GM21526 (cell line): Measurements from ENCODE around the gene SPDYC.

Experiments
- ATAC-seq: cut with Tn5 transposase; IDR thresholded peaks from one replicate; pipeline ENCODE4 v1.9.1; 2021; ENCODE audit warnings: moderate library complexity; ENCODE audit not compliant: unreplicated experiment, low FRiP score

The SPDYC gene

GRCh38 chr11:65218446-65218845 lies 48.4 kb downstream of the SPDYC start:
- ATAC-seq, result no peak

GRCh38 chr11:65219930-65220213 lies 49.8 kb downstream of the SPDYC start:
- ATAC-seq, result no peak

- ATAC-seq, result no peak
Measured at GRCh38 chr11:65221026-65221425, 51.0 kb downstream of the SPDYC start.
